Ramos (cell line): ENCODE results near the gene MBNL3.
"Not testable (repeated sequence)": the region's sequence is repeated elsewhere in the genome, so short reads cannot be mapped to it uniquely, and the experiment has no call there.

Experiments used
- in situ Hi-C: fragments of 300-500 bp; cut with MboI; formaldehyde crosslinking; loops from one replicate; pipeline ENCODE4 v1.14.3; 2022; ENCODE audit warnings: low sequenced_read_pairs; ENCODE audit not compliant: unreplicated experiment

MBNL3 gene

DNA sequence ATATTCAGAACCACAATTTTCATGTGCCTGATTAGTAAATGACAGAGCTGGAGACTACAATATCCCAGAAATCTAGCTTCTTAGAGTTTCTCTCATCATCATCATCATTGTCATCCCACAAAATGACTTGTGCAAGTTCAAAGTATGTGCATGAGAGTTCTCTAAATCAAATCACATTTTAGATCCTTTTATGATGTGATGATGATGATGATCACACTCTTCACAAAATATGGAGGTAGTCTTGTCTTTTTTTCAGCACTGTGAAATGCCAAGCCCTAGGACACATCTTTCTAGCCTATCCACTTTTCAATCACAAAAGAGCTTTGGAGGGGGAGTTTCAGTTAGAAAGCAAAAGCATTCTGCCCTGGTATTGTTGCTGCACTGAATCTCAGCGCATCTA lies 7.4 kb downstream of the MBNL3 start:
- in situ Hi-C loops = no loop called here

DNA sequence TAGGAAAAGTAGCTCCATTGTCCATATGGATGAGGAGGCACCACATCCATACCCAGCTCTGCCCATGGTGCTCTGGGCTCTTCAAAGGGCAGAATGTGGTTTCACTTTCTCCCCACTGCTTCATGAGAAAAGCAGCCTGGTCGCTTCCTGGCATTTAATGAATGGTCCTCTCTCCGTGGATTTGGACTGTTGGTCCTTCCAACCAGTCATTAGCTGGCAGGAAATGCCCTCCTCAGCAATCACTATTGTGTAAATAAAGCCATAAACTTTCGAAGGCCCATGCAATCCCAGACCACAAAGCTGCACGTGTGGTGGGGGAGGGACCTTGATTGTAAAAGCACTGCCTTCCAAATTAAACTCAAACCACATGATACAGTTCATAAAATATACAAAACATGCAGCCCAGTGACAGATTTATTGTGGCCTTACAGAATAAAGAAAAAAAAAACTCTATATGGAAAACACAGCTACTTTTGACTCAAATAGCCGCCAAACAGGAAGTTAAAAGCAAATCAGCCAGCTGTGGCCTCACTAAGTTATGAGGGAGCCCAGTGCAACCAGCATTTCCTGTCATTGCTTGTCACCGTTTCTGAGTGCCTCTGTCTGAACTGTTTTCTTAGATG lies 8.1 kb downstream of the MBNL3 start:
- in situ Hi-C loops = no loop called here

DNA sequence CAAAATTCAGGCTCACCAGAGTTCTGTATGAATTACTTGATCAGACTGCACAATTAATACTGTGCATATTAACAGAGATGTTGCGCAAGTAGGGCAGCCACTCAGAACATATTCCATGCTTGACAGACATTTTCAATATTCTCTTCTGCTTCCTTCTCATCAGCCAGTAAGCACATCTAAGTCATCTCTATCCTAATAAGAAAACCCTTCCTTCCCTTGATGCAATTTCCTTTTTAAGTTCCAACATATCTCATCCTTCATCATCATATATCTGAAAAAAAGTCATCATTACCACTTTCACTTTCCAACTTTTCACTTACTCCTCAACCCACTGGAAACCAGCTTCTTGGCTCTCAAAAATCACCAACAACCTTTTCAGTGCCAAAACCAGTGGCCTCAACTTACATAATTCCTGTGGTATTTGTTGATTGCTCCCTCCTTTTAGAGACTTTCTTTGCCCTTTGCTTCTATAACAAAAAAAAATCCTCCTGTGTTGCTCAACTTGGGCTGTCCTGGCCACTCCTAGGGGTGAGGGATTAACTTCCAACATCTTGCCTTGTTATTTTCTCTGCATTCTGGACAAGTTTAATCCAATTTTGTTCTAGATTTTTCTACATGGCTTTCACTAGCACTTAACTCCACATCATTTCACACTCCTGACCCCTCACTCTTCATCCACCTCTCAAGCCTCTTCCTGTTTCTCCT lies 14.1 kb downstream of the MBNL3 start:
- in situ Hi-C loops = no loop called here

DNA sequence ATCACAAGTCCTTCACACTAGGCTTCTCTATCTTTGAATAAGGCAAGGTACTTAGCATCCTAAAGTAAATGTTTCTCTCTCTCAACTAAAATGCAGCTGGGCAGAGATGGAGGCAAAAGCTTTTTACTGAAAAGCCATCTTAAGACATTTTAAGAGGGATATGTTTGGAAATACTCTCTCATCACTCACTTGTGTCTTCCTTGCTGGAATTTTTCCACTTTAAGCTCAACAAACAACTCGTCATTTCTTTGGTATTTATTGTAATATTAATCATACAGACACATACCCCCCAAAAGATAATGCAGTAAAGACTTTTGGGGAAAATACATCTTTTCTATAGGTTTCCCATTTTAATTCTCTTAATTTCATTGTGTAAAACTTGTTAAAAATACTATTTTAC lies 16.4 kb downstream of the MBNL3 start:
- in situ Hi-C loops = no loop called here

DNA sequence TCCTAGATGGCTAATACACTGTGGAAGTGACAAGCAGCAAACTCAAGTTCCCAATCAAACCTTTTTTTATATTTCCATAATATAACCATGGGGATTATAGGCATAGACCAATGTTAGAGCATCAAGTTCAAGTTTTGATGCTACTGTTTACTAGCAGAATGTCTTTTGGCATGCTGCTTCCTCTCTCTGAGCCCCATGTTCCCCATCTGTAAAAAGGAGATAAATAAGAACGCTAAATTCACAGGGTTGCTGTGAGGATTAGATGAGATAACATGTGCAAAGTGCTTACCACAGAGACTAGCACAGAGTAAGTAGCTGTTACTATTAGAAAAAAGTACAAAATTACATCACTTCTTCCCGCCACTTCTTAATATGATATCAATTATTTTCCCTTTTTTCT lies 18.0 kb downstream of the MBNL3 start:
- in situ Hi-C loops = no loop called here

DNA sequence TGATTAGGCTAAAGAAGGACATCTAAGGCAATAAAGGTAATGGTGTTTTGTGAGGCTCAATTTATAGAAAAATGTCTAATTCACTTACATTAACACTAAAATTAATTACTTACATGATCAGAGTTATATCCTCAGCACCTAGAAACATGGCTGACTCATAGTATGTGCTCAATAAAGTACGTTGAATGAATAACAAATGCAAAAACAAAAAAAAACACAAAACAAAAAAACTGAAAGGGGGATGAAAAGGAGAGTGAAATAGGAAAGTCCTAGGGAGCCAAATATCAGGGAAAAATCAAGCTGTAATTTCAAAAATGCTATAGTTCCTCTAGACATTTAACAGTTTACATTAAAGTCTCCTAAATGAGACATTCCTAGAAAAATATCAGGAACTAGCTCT lies 18.7 kb downstream of the MBNL3 start:
- in situ Hi-C loops = no loop called here

DNA sequence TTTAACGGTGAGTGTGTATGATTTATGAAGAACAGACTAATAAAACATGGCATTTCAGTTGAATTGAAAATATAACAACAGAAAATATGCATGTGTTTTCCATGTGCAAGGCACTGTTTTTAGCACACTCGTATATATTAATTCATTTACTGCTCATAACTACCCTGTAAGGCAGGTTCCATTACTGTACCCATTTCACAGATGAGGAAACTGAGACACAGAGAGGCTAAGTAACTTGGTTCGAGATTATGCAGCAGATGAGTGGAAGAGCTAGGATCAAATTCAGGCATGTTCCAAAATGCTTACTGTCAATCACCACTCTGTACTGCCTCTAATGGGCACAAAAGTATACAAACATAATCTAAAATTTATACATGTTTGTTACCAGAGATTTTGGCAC lies 20.4 kb downstream of the MBNL3 start:
- in situ Hi-C loops = no loop called here

DNA sequence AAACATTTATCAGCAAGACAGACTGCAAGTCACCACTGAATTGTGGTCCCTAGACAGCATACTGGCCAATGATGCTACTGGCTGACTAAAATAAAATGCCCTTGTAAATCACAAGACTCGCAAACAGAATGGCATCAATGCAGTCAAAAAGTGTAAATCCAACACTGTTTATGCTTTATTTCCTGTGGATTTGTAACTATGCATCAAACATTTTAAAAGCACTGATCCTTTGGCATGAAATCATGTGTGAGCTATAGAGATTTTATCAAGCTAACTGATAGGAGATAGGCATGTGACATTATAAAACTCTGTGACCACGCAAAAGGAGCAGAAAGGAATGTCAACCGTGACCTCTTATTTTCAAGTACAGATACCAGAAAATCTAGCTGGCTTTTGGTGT lies 20.8 kb downstream of the MBNL3 start:
- in situ Hi-C loops = no loop called here

DNA sequence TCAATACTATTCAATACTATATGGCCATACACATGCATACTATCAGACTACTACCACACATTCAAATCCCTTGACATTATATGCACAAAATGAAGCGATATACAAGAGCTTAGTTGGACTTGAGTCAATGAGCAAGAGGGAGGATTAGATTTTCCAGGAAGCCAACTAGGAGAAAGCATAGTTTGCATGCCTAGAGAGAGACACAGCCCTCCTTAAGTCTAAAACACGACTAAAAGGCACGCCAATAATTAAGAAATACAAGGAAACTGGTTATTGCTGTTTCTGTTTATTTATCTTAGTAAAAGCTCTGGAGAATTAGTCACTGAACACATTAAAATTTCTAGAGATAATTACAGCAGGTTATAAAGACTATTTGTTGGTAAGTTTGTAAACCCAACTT lies 21.8 kb downstream of the MBNL3 start:
- in situ Hi-C loops = no loop called here

DNA sequence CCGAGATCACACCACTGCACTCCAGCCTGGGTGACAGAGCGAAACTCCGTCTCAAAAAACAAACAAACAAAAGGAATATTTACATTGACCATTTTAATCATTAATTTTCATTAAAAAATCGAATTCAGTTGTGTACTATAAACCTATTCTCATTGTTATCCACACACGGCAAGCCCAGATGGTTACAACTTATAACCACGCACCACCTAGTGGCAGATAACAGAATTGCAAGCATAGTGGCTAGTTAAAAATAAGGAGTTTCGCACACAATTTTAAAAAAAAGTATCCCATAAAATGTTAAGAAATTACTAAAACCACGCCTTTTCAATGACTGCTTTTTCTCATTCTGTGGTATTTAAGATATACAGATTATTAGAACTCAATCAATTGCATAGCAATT lies 25.4 kb downstream of the MBNL3 start:
- in situ Hi-C loops = no loop called here

DNA sequence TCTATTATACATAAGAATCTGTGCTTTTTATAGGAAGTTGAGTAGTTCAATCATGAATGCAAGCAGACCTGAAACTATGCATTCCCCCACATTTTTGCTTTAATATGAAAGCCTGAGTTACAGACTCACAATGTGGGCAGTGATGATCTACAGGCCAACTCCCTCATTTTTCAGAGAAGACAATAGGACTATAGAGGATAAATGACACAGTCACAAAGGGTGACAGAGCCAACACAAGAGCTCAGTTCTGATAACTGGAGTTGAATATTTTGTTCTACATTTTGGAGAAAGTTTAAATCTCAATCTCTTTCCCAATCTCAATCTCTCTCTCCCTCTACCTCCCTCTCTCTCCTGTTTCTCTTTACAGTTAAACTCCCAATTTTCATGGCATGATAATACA lies 27.0 kb downstream of the MBNL3 start:
- in situ Hi-C loops = no loop called here

DNA sequence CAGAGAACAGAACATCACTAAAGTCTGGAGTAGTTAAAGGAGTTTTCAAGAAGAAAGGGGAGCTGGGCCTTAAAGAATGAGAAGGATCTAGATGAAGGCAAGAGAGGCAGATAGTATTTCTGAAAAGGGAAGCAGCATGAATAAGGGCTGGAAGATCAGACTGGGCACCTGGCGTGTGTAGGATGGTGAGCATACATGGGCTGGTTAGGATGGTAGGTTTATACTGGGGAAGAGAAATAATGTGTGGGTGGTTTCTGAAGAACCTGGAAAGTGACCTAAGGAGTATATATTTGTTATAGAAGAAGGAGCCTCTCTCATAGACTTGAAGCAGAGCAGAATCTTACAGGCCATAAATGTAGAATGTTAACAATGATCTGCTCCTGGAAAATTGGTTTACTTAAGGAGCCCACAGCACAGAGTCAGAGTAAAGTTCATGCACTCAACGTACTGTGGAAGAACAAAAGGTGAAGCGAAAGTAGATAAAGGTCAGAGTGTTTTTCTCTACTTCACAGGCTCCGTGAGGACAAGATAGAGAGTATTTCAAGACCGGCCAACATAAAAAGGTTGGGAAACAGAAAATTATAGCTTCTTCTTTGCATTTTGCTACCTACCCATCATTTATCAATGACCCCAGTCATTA lies 35.8 kb downstream of the MBNL3 start:
- in situ Hi-C loops = no loop called here

DNA sequence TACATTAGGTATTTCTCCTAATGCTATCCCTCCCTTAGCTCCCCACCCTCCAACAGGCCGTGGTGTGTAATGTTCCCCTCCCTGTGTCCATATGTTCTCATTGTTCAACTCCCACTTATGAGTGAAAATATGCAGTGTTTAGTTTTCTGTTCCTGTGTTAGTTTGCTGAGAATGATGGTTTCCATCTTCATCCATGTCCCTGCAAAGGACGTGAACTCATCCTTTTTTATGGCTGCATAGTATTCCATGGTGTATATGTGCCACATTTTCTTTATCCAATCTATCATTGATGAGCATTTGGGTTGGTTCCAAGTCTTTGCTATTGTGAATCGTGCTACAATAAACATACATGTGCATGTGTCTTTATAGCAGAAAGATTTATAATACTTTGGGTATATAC lies 42.9 kb downstream of the MBNL3 start:
- in situ Hi-C loops = not testable (repeated sequence)

DNA sequence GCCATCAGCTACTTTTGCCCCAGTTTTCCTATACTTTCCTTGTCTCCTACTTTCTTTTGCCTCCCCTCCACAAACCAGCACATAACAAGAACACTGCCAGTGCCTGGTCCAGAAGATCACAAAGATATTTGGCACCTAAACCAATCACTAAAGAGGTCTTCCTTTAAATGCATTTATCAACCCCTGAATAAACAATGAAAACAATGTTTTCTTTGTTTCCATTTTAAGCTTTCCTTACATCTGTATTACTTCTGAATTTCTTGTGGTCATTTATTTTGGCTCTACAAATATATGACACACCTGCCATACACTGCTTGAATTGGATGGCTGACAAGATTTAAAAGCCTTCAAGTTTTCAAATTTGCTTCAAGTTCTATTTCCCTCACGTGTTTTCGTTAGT lies 43.9 kb downstream of the MBNL3 start:
- in situ Hi-C loops = no loop called here

DNA sequence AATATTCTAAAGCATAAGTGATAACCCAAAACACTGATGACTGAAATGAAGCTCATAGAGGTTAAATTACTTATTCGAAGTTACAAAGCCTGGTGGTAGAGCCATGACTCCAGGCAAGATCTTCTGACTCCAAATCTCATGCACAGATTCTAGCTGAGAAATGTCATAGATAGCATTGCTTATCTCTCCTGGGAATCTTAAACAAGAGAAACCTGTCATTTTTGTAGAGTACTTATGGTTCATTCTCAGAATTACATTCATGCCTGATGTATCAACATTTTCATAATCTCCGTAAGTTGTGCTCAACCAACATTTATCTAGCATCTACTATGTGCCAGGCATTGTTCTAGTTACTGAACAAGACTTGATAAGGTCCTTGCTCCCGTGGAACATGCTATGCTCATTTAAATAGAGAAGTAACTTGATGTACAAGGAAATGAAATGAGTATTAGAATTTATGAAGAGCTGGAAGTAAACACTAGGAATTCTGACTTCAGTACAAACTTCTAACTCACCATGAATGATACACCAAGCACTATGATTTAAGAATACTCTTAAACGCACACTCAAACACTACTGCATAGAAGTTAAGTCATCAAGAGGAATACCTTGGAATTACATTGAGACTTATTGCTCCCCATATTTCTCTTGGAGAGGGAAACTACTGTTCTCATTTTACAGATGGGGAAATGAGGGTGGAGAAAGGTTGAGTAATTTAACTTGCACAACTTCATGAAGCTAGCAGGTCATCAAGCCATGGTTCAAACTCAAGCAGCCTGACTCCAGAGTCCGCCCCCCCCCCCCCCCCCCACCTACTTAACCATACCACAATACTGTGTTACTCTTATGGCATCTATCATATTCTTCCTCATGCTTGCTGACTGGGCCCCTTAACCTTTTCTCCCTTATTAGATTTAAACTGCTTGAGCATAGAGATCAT lies 45.4 kb downstream of the MBNL3 start:
- in situ Hi-C loops = no loop called here

DNA sequence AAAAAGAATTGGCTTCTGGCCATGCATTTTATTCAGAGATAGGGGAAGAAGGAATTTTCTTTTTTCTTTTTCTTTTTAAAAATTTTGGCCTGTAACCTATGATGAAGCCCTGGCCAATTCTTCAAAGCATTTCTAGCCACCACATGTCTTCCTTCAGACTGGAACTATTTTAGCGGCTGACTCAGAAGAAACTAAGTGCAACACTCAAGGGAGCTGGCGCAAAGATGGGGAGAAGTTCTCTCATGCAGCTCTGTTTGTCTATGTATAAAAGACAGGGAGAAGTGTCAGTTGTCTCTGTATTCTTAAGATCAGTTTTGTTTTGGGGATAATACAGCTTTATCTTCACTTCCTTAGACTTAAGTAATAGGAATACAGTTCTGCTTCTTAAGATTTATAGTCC lies 46.1 kb downstream of the MBNL3 start:
- in situ Hi-C loops = no loop called here

DNA sequence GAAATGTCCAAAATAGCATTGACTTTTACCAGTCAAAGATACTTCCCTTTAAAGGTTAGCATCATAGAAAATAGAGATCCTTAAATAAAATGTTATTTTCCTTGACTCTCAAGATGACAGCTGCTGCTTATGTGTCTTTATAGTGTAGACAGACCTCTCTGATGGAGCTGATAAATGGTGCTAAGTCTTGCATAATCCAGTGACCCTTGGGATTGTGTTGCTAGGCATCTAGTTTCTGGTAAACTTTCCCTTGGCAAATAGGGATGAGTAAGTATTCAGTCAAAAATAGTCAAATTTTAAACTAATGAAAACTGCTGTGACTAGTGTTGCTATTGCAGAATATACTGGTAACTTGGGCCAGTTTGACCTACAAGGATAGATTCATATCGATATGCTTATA lies 53.6 kb downstream of the MBNL3 start:
- in situ Hi-C loops = no loop called here

DNA sequence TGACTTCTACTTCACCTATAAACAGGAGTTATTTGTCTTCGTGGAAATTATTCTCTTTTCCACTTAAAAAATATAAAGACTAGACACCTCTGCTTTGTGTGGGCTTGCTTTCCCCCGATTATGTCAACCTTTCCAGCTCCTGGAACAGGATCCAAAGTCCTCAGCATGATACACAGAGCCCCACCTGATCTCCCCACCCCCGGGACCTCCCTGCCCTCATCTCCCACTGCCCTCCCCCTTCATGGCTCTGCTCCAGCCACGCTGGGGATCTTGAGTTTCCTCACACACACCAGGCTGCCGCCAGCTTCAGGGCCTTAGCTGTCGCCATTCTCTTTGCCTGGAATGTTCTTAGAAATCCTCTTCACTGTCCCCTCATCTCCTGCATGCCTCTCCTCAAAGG lies 55.3 kb downstream of the MBNL3 start:
- in situ Hi-C loops = no loop called here

DNA sequence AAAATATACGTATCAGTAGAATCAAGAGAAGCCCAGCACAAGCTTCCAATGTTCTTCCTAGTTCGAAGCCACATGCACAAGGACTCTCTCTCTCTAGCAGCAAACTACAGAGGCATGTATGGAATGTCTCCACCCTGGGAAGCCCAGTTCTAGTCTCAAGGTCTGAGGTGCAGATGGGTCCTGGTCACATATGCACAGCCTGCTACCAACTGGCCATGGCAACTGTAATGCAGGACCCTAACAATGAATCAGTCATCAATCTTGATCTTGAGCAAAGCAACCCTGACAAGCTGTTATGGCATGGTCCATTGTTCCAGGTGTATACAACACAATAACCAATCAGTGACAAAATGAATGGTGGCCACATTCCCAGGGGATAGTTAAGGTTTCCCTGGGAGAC lies 55.8 kb downstream of the MBNL3 start:
- in situ Hi-C loops = no loop called here

DNA sequence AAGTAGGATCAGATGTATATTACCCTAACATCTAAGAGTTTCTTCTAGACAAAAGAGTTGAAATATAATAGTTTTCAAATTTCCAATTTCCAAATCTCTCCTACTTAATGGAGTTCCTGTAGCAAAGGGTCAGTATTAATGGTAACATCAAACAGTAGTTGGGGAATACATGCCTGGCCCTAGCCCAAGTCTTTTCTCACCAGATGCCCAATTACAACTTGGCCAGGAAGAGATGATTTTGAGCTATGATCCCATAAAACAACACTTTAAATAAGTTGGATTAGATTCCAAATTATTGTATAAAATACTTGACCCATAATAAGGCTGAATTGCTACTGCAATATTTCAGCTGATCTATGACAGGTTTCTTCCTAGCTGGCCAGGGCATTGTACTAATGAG lies 59.9 kb downstream of the MBNL3 start:
- in situ Hi-C loops = no loop called here
